HG03103 (cell line): ENCODE data around the gene BIRC2.

Experiments
- ATAC-seq: cut with Tn5 transposase; IDR thresholded peaks from one replicate; pipeline ENCODE4 v1.9.1; 2021; ENCODE audit warnings: low read depth; ENCODE audit not compliant: unreplicated experiment

Gene BIRC2

GRCh38 chr11:102427068-102427467 is 80.1 kb downstream of the BIRC2 start:
- no peak for ATAC-seq
